BJ (cell line): Measurements from ENCODE around the gene CTTN. TPM values are rescaled to one million over a fixed set of nuclear protein-coding genes. Genes with fewer than 3 reads are reported as not detected.

Experiments
- CTCF ChIA-PET: fragments of 350-600 bp; formaldehyde crosslinking; extraction: SDS; loops from one replicate; lab custom pipeline; 2021; ENCODE audit warnings: antibody characterized with exemption, inconsistent platforms; lab: Yijun Ruan, JAX
- POLR2A ChIA-PET: fragments of 300-600 bp; sonication (Branson Sonifier 250); formaldehyde crosslinking; extraction: SDS; loops from one replicate; lab custom pipeline; 2021; ENCODE audit warnings: antibody characterized with exemption; lab: Charles Lee
- DNase-seq: peaks from one replicate; pipeline ENCODE4 v3.0.0-alpha.2; 2011; ENCODE audit warnings: low read depth
- H3K27me3 ChIP-seq: 2 replicates; pipeline ENCODE4 v1.6.0; 2011; ENCODE audit warnings: low read length; ENCODE audit not compliant: control insufficient read depth, insufficient read depth
- H3K36me3 ChIP-seq: 2 replicates; pipeline ENCODE4 v1.5.1; 2011; ENCODE audit warnings: low read length; ENCODE audit not compliant: control insufficient read depth, insufficient read depth
- H3K4me3 ChIP-seq: 2 replicates; pipeline ENCODE4 v1.5.1; 2011; ENCODE audit warnings: low read depth, mild to moderate bottlenecking, control low read depth, low read length
- polyA plus RNA-seq: library from polyadenylated mRNA; depleted of rRNA; stranded (reverse); fragments of >200 nt; gene quantifications from 2 replicates; pipeline ENCODE4 v1.2.3, GENCODE V29; 2011
- TF ChIP-seq, protein P1 (sequence below): IDR thresholded peaks from 2 replicates; pipeline ENCODE4 v1.5.1; 2011; ENCODE audit warnings: low read depth, mild to moderate bottlenecking, control low read depth, inconsistent platforms, low read length, moderate library complexity; ENCODE audit not compliant: insufficient read depth

The CTTN gene
- polyA plus RNA-seq, 1 experiment, result 166 TPM

DNA sequence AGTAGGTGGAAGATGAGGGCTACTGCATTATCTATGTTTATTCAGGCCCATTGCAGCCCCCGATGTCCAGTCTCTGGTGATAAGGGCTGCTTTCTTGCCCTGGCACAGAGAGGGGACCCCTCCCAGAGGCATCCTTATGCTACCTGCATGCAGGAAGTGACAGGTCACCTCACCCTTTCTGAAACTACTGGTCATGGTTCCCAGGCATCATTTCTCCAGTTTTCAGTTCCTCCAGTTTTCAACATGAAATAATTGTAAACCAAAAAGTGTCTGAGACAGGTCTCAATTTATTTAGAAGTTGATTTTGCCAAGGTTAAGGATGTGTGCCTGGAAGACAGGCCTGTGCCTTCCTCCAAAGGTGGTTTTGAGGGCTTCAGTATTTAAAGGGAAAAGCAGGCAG is 57.0 kb downstream of the CTTN start:
- Histone ChIP-seq H3K4me3 (no peak overlapping the region), H3K27me3 (no peaks in the 10 kb centered on the region), H3K36me3 (no peaks in the 10 kb centered on the region)
- POLR2A ChIA-PET, result no interaction called here
- TF ChIP-seq, protein P1, sequence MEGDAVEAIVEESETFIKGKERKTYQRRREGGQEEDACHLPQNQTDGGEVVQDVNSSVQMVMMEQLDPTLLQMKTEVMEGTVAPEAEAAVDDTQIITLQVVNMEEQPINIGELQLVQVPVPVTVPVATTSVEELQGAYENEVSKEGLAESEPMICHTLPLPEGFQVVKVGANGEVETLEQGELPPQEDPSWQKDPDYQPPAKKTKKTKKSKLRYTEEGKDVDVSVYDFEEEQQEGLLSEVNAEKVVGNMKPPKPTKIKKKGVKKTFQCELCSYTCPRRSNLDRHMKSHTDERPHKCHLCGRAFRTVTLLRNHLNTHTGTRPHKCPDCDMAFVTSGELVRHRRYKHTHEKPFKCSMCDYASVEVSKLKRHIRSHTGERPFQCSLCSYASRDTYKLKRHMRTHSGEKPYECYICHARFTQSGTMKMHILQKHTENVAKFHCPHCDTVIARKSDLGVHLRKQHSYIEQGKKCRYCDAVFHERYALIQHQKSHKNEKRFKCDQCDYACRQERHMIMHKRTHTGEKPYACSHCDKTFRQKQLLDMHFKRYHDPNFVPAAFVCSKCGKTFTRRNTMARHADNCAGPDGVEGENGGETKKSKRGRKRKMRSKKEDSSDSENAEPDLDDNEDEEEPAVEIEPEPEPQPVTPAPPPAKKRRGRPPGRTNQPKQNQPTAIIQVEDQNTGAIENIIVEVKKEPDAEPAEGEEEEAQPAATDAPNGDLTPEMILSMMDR, result no peak
- DNase-seq, result no peak
- CTCF ChIA-PET, result no interaction called here

- Histone ChIP-seq H3K4me3 (no peak overlapping the region), H3K27me3 (no peaks in the 10 kb centered on the region), H3K36me3 (no peaks in the 10 kb centered on the region)
- CTCF ChIA-PET, result no interaction called here
- POLR2A ChIA-PET, result no interaction called here
- TF ChIP-seq, protein P1, result no peak
- no peak for DNase-seq
Measured at GRCh38 chr11:70456921-70457532, 58.7 kb downstream of the CTTN start.

GRCh38 chr11:70458736-70459135 is 60.4 kb downstream of the CTTN start:
- TF ChIP-seq, protein P1, result no peak
- Histone ChIP-seq H3K27me3 (peaks cover 1% of the 10 kb centered on the region; the same call in 1 of the 2 replicates), H3K36me3 (no peaks in the 10 kb centered on the region), H3K4me3 (no peak overlapping the region)
- DNase-seq, result no peak
- POLR2A ChIA-PET, result no interaction called here
- CTCF ChIA-PET, result interaction anchor here (2.2 kb wide), 1 partner anchor 12 kb away, joined by 7 read pairs; no protein-coding TSS in a partner anchor

- Histone ChIP-seq H3K4me3 (no peak overlapping the region), H3K27me3 (peaks cover 1% of the 10 kb centered on the region; the same call in 1 of the 2 replicates), H3K36me3 (no peaks in the 10 kb centered on the region)
- TF ChIP-seq, protein P1, result no peak
- DNase-seq, result no peak
- ChIA-PET POLR2A (no interaction called here), CTCF (interaction anchor here (2.2 kb wide), 1 partner anchor 11 kb away, joined by 7 read pairs; no protein-coding TSS in a partner anchor)
Measured at GRCh38 chr11:70460111-70460510, 61.8 kb downstream of the CTTN start.

DNA sequence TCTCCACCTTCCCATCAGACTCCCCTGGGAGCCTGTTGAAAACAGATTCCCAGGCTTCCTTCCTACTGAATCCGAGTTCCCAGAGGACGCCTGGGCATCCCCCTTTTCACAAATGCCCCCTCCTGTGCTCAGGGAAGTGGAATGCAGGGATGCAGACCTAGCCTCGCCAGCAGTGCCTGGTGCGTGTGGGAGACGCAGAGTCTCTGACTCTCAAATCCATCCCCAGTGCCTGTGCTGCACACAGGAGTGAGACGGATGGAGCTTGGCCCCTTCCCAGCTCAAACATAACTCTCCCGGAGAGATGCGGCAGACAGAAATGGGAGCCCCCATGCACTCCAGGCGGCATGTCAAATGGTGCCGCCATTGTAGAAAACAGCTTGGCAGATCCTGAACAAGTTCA is 62.6 kb downstream of the CTTN start:
- CTCF ChIA-PET, result interaction anchor here (2.2 kb wide), 1 partner anchor 10 kb away, joined by 7 read pairs; no protein-coding TSS in a partner anchor
- POLR2A ChIA-PET, result no interaction called here
- Histone ChIP-seq H3K27me3 (peaks cover 1% of the 10 kb centered on the region; the same call in 1 of the 2 replicates), H3K4me3 (no peak overlapping the region), H3K36me3 (no peaks in the 10 kb centered on the region)
- TF ChIP-seq, protein P1, result no peak
- no peak for DNase-seq
